Measurements from ENCODE around the gene PARD3B. TPM values are rescaled to one million over a fixed set of nuclear protein-coding genes. Genes with fewer than 3 reads are reported as not detected.

The PARD3B gene
- total RNA-seq, 1 experiment from 2014 or later = 3.6 TPM

DNA sequence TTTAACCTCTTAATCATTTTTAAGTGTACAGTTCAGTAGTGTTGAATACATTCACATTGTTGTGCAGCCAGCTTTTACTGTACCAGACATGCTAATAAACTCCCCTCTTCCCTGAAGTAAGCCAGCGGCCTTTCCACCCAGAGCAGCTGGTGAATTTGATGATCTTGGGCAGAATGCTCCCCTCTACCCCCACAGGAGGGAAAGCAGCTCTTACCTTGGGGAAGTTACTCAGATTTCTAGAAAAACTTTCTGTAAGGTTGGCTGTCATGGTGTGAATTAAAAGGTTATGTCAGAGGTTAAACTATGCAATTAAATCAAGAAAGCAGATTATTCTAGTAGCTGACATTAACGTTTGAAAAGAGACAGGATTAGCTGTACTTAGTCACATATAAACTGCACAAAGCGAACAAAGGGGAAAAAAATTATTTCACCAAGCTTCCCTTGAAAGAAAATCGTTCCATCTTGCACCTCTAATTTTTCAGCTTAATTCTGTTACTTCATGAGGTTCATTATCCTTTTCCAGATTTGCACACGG lies 738.5 kb downstream of the PARD3B start:
- Histone ChIP-seq H3K27ac (ENCODE audit: low read length) (no peak overlapping the region), H3K36me3 (ENCODE audit: control insufficient read depth, insufficient read depth, low read length) (no peaks in the 10 kb centered on the region), H3K9me3 (ENCODE audit: control insufficient read depth, insufficient read depth, low read depth, low read length) (no peaks in the 10 kb centered on the region), H3K27me3 (ENCODE audit: control insufficient read depth, insufficient read depth, low read length) (no peaks in the 10 kb centered on the region), H3K4me1 (ENCODE audit: control insufficient read depth, insufficient read depth, low read length) (no peaks in the 10 kb centered on the region; the same call in 1 of the 2 replicates), H3K4me3 (ENCODE audit: low read depth in 2 of 2, low read length in 2 of 2) (no peak overlapping the region)
- DNase-seq (ENCODE audit: low read depth, low spot score) (no peak), ATAC-seq (no peak)
- BruUV-seq (replicated peaks) = no TSS peak
- CTCF ChIA-PET = interaction anchor here (0.9 kb wide), 1 partner anchor 29 kb away, joined by 4 read pairs; no protein-coding TSS in a partner anchor
- POLR2A ChIA-PET = no interaction called here
- in situ Hi-C loops (cut with HindIII; ENCODE audit: low pct_unique_long_range_greater_than_20kb, low sequenced_read_pairs) (no loop called here), intact Hi-C loops (cut with micrococcal nuclease; ENCODE audit: unreplicated experiment) (no loop called here)
- TF ChIP-seq, protein P1, sequence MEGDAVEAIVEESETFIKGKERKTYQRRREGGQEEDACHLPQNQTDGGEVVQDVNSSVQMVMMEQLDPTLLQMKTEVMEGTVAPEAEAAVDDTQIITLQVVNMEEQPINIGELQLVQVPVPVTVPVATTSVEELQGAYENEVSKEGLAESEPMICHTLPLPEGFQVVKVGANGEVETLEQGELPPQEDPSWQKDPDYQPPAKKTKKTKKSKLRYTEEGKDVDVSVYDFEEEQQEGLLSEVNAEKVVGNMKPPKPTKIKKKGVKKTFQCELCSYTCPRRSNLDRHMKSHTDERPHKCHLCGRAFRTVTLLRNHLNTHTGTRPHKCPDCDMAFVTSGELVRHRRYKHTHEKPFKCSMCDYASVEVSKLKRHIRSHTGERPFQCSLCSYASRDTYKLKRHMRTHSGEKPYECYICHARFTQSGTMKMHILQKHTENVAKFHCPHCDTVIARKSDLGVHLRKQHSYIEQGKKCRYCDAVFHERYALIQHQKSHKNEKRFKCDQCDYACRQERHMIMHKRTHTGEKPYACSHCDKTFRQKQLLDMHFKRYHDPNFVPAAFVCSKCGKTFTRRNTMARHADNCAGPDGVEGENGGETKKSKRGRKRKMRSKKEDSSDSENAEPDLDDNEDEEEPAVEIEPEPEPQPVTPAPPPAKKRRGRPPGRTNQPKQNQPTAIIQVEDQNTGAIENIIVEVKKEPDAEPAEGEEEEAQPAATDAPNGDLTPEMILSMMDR (IDR thresholded peaks at IDR 0.05) = no peak
- no peak for TF ChIP-seq TCF7L2 (IDR thresholded peaks at IDR 0.05; ENCODE audit: low read depth, low read length)

DNA sequence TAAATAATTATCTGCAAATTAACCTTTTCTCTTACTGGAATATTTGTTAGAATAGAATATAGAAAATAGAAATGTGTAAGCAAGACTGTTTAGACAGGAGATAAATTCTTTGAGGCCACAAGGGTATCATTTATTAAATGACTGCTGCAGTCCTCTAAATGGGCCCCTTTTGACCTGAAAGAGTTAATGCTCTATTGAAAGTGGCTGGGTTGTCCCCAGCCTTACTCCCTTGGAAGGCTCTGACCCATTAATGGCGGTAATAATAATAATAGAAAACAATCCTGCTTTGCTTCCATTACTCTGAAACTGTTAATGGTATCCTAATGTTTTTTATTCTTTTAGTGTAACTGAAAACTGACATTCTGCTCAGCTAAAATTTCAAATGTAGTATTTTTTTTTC lies 739.1 kb downstream of the PARD3B start:
- no peaks in the 10 kb centered on the region for H3K27me3 ChIP-seq (ENCODE audit: control insufficient read depth, insufficient read depth, low read length)
- in situ Hi-C loops (cut with HindIII; ENCODE audit: low pct_unique_long_range_greater_than_20kb, low sequenced_read_pairs) (no loop called here), intact Hi-C loops (cut with micrococcal nuclease; ENCODE audit: unreplicated experiment) (no loop called here)
- DNase-seq (ENCODE audit: low read depth, low spot score) (no peak), ATAC-seq (no peak)
- no peak overlapping the region for H3K4me3 ChIP-seq (ENCODE audit: low read depth in 2 of 2, low read length in 2 of 2)
- CTCF ChIA-PET = no interaction called here
- TF ChIP-seq POLR2AphosphoS5 (IDR thresholded peaks at IDR 0.05; ENCODE audit: low read depth, low read length) = no peak
- TF ChIP-seq, protein P2, sequence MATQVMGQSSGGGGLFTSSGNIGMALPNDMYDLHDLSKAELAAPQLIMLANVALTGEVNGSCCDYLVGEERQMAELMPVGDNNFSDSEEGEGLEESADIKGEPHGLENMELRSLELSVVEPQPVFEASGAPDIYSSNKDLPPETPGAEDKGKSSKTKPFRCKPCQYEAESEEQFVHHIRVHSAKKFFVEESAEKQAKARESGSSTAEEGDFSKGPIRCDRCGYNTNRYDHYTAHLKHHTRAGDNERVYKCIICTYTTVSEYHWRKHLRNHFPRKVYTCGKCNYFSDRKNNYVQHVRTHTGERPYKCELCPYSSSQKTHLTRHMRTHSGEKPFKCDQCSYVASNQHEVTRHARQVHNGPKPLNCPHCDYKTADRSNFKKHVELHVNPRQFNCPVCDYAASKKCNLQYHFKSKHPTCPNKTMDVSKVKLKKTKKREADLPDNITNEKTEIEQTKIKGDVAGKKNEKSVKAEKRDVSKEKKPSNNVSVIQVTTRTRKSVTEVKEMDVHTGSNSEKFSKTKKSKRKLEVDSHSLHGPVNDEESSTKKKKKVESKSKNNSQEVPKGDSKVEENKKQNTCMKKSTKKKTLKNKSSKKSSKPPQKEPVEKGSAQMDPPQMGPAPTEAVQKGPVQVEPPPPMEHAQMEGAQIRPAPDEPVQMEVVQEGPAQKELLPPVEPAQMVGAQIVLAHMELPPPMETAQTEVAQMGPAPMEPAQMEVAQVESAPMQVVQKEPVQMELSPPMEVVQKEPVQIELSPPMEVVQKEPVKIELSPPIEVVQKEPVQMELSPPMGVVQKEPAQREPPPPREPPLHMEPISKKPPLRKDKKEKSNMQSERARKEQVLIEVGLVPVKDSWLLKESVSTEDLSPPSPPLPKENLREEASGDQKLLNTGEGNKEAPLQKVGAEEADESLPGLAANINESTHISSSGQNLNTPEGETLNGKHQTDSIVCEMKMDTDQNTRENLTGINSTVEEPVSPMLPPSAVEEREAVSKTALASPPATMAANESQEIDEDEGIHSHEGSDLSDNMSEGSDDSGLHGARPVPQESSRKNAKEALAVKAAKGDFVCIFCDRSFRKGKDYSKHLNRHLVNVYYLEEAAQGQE (IDR thresholded peaks at IDR 0.05; ENCODE audit: insufficient read depth in 1 of 2, low read depth in 2 of 2, low read length in 1 of 2) = no peak
- no peak for TF ChIP-seq TCF7L2 (IDR thresholded peaks at IDR 0.05; ENCODE audit: low read depth, low read length)
- no peak for TF ChIP-seq SIN3A (IDR thresholded peaks at IDR 0.05; ENCODE audit: borderline replicate concordance, insufficient read depth, low read depth, low read length)
- TF ChIP-seq, protein P1 (IDR thresholded peaks at IDR 0.05) = no peak
- POLR2A ChIA-PET = no interaction called here
- H3K9me3 ChIP-seq (ENCODE audit: control insufficient read depth, insufficient read depth, low read depth, low read length) = no peaks in the 10 kb centered on the region
- H3K27ac ChIP-seq (ENCODE audit: low read length) = no peak overlapping the region
- no TSS peak for BruUV-seq (replicated peaks)
- no peaks in the 10 kb centered on the region; the same call in 1 of the 2 replicates for H3K4me1 ChIP-seq (ENCODE audit: control insufficient read depth, insufficient read depth, low read length)
- H3K36me3 ChIP-seq (ENCODE audit: control insufficient read depth, insufficient read depth, low read length) = no peaks in the 10 kb centered on the region

Measured in Panc1 (cell line).